Measurements from ENCODE around the gene DDX21. TPM values are rescaled to one million over a fixed set of nuclear protein-coding genes. Genes with fewer than 3 reads are reported as not detected.
"Not testable (repeated sequence)": the region's sequence is repeated elsewhere in the genome, so short reads cannot be mapped to it uniquely, and the experiment has no call there.

DDX21 gene
- total RNA-seq, 1 experiment from 2014 or later = 116 TPM

GRCh38 chr10:69004821-69005220, 48.9 kb downstream of the DDX21 start:
- no peaks in the 10 kb centered on the region for H3K4me1 ChIP-seq (replicated peaks)
- no peak overlapping the region for H3K27ac ChIP-seq
- peaks cover 56% of the 10 kb centered on the region for H3K36me3 ChIP-seq
- H3K9me3 ChIP-seq (replicated peaks) = no peaks in the 10 kb centered on the region
- H3K27me3 ChIP-seq (replicated peaks) = no peaks in the 10 kb centered on the region
- peak in 1 of 2 experiments; percentile 31 for DNase-seq (ENCODE audit: low read depth in 1 of 2, low spot score in 2 of 2)
- no peak overlapping the region for H3K4me3 ChIP-seq

- no peak overlapping the region for H3K4me3 ChIP-seq
- no peak for DNase-seq (ENCODE audit: low read depth in 1 of 2, low spot score in 2 of 2)
- no peaks in the 10 kb centered on the region for H3K27me3 ChIP-seq (replicated peaks)
- H3K9me3 ChIP-seq (replicated peaks) = no peaks in the 10 kb centered on the region
- peaks cover 64% of the 10 kb centered on the region for H3K36me3 ChIP-seq
- H3K4me1 ChIP-seq (replicated peaks) = no peaks in the 10 kb centered on the region
- no peak overlapping the region for H3K27ac ChIP-seq
These were observed 49.9 kb downstream of the DDX21 start for GRCh38 chr10:69005704-69006485.

GRCh38 chr10:69007260-69007659, 51.3 kb downstream of the DDX21 start:
- no peak for DNase-seq (ENCODE audit: low read depth in 1 of 2, low spot score in 2 of 2)
- no peak overlapping the region for H3K4me3 ChIP-seq
- H3K9me3 ChIP-seq (replicated peaks) = no peaks in the 10 kb centered on the region
- H3K36me3 ChIP-seq = peaks cover 67% of the 10 kb centered on the region
- no peak overlapping the region for H3K27ac ChIP-seq
- H3K4me1 ChIP-seq (replicated peaks) = no peaks in the 10 kb centered on the region
- H3K27me3 ChIP-seq (replicated peaks) = no peaks in the 10 kb centered on the region

- H3K9me3 ChIP-seq (replicated peaks) = no peaks in the 10 kb centered on the region
- H3K4me1 ChIP-seq (replicated peaks) = peaks cover 8% of the 10 kb centered on the region
- no peak overlapping the region for H3K27ac ChIP-seq
- no peaks in the 10 kb centered on the region for H3K27me3 ChIP-seq (replicated peaks)
- DNase-seq (ENCODE audit: low read depth in 1 of 2, low spot score in 2 of 2) = no peak
- H3K36me3 ChIP-seq = peaks cover 76% of the 10 kb centered on the region
- no peak overlapping the region for H3K4me3 ChIP-seq
These were observed 53.4 kb downstream of the DDX21 start for GRCh38 chr10:69009360-69009759.

- DNase-seq (ENCODE audit: low read depth in 1 of 2, low spot score in 2 of 2) = no peak
- peaks cover 11% of the 10 kb centered on the region for H3K4me1 ChIP-seq (replicated peaks)
- H3K27ac ChIP-seq = no peak overlapping the region
- H3K36me3 ChIP-seq = peaks cover 75% of the 10 kb centered on the region
- no peaks in the 10 kb centered on the region for H3K27me3 ChIP-seq (replicated peaks)
- H3K4me3 ChIP-seq = no peak overlapping the region
- H3K9me3 ChIP-seq (replicated peaks) = no peaks in the 10 kb centered on the region
These were observed 54.2 kb downstream of the DDX21 start for GRCh38 chr10:69010151-69010640.

- H3K27ac ChIP-seq; H3K9me3 ChIP-seq (replicated peaks); H3K27me3 ChIP-seq (replicated peaks); DNase-seq (ENCODE audit: low read depth in 1 of 2, low spot score in 2 of 2); H3K4me3 ChIP-seq: not testable (repeated sequence)
- Histone ChIP-seq H3K36me3 (peaks cover 74% of the 10 kb centered on the region), H3K4me1 (replicated peaks) (peaks cover 11% of the 10 kb centered on the region)
These were observed 56.8 kb downstream of the DDX21 start for GRCh38 chr10:69012778-69013177.

GRCh38 chr10:69014171-69014570, 58.2 kb downstream of the DDX21 start:
- H3K4me3 ChIP-seq = no peak overlapping the region
- no peaks in the 10 kb centered on the region for H3K9me3 ChIP-seq (replicated peaks)
- DNase-seq (ENCODE audit: low read depth in 1 of 2, low spot score in 2 of 2) = peak in 1 of 2 experiments; percentile 9
- peaks cover 11% of the 10 kb centered on the region for H3K4me1 ChIP-seq (replicated peaks)
- H3K36me3 ChIP-seq = peaks cover 68% of the 10 kb centered on the region
- H3K27ac ChIP-seq = no peak overlapping the region
- no peaks in the 10 kb centered on the region for H3K27me3 ChIP-seq (replicated peaks)

GRCh38 chr10:69018613-69019012, 62.6 kb downstream of the DDX21 start:
- peaks cover 10% of the 10 kb centered on the region for H3K4me1 ChIP-seq (replicated peaks)

GRCh38 chr10:69022611-69023010, 66.6 kb downstream of the DDX21 start:
- no peaks in the 10 kb centered on the region for H3K4me1 ChIP-seq (replicated peaks)
- H3K36me3 ChIP-seq = peaks cover 3% of the 10 kb centered on the region
- no peak overlapping the region for H3K27ac ChIP-seq
- no peak overlapping the region for H3K4me3 ChIP-seq
- DNase-seq (ENCODE audit: low read depth in 1 of 2, low spot score in 2 of 2) = no peak
- no peaks in the 10 kb centered on the region for H3K27me3 ChIP-seq (replicated peaks)
- no peaks in the 10 kb centered on the region for H3K9me3 ChIP-seq (replicated peaks)

More at GRCh38 chr10:69018613-69019012, 62.6 kb downstream of the DDX21 start:
- Histone ChIP-seq H3K36me3 (peaks cover 36% of the 10 kb centered on the region), H3K4me3 (no peak overlapping the region), H3K27me3 (replicated peaks) (no peaks in the 10 kb centered on the region), H3K9me3 (replicated peaks) (no peaks in the 10 kb centered on the region), H3K27ac (no peak overlapping the region)
- no peak for DNase-seq (ENCODE audit: low read depth in 1 of 2, low spot score in 2 of 2)

GRCh38 chr10:69025370-69025896, 69.5 kb downstream of the DDX21 start:
- no peak for DNase-seq (ENCODE audit: low read depth in 1 of 2, low spot score in 2 of 2)
- Histone ChIP-seq H3K27me3 (replicated peaks) (no peaks in the 10 kb centered on the region), H3K4me3 (no peak overlapping the region), H3K27ac (no peak overlapping the region), H3K4me1 (replicated peaks) (no peaks in the 10 kb centered on the region), H3K36me3 (no peaks in the 10 kb centered on the region), H3K9me3 (replicated peaks) (no peaks in the 10 kb centered on the region)

GRCh38 chr10:69033256-69033655, 77.3 kb downstream of the DDX21 start:
- DNase-seq (ENCODE audit: low read depth in 1 of 2, low spot score in 2 of 2) = no peak
- no peaks in the 10 kb centered on the region; the same call in 1 of the 2 replicates for H3K9me3 ChIP-seq (replicated peaks)
- H3K27me3 ChIP-seq (replicated peaks) = 0 out of 2 replicates have a peak, but pooled peaks cover 2% of the 10 kb centered on the region
- no peaks in the 10 kb centered on the region for H3K36me3 ChIP-seq
- H3K27ac ChIP-seq = no peak overlapping the region
- H3K4me3 ChIP-seq = no peak overlapping the region
- no peaks in the 10 kb centered on the region for H3K4me1 ChIP-seq (replicated peaks)

Other genes starting within 250 kb of the DDX21 start
- gene CCAR1, start 234.9 kb upstream of the DDX21 start, total RNA-seq (2014; rRNA removed; shearing (Covaris generic)) = 48.1 and 55.2 TPM in 2 replicates
- 0.39 and 1.6 TPM in 2 replicates for gene STOX1, start 128.6 kb upstream of the DDX21 start, total RNA-seq (2014; rRNA removed; shearing (Covaris generic))
- 61.6 and 64.5 TPM in 2 replicates for gene DDX50, start 54.9 kb upstream of the DDX21 start, total RNA-seq (2014; rRNA removed; shearing (Covaris generic))
- 65.4 and 73.4 TPM in 2 replicates for gene KIFBP, start 32.6 kb downstream of the DDX21 start, total RNA-seq (2014; rRNA removed; shearing (Covaris generic))
- 232 and 251 TPM in 2 replicates for gene SRGN, start 131.9 kb downstream of the DDX21 start, total RNA-seq (2014; rRNA removed; shearing (Covaris generic))
- gene VPS26A, start 168.0 kb downstream of the DDX21 start, total RNA-seq (2014; rRNA removed; shearing (Covaris generic)) = 18.6 and 24.0 TPM in 2 replicates
- gene SUPV3L1, start 224.1 kb downstream of the DDX21 start, total RNA-seq (2014; rRNA removed; shearing (Covaris generic)) = 22.0 and 26.1 TPM in 2 replicates

Data from SJSA1 (cell line).